DMS114 treated with DMSO at 0.1 percent for 48 hours (cell line): ENCODE measurements around the gene ZBTB32.
"Not testable (repeated sequence)": the region's sequence is repeated elsewhere in the genome, so short reads cannot be mapped to it uniquely, and the experiment has no call there.

Experiments used
- DNase-seq: peaks from one replicate; lab custom pipeline; 2025; ENCODE audit not compliant: unreplicated experiment; lab: John Stamatoyannopoulos, UW

The ZBTB32 gene

GRCh38 chr19:35719402-35720162, 15.2 kb downstream of the ZBTB32 start:
- DNase-seq, result no peak

GRCh38 chr19:35720163-35720524, 15.8 kb downstream of the ZBTB32 start:
- no peak for DNase-seq

GRCh38 chr19:35720648-35721047, 16.3 kb downstream of the ZBTB32 start:
- no peak for DNase-seq

GRCh38 chr19:35721374-35721773, 17.0 kb downstream of the ZBTB32 start:
- DNase-seq, result no peak

GRCh38 chr19:35722461-35722860, 18.1 kb downstream of the ZBTB32 start:
- no peak for DNase-seq

- no peak for DNase-seq
These were observed 18.5 kb downstream of the ZBTB32 start for GRCh38 chr19:35722897-35723296.

GRCh38 chr19:35723671-35724070, 19.3 kb downstream of the ZBTB32 start:
- DNase-seq, result no peak

GRCh38 chr19:35724132-35724531, 19.8 kb downstream of the ZBTB32 start:
- DNase-seq, result not testable (repeated sequence)

- no peak for DNase-seq
These were observed 20.2 kb downstream of the ZBTB32 start for GRCh38 chr19:35724560-35724959.

GRCh38 chr19:35725216-35725861, 21.0 kb downstream of the ZBTB32 start:
- no peak for DNase-seq

GRCh38 chr19:35727053-35727955, 22.9 kb downstream of the ZBTB32 start:
- no peak for DNase-seq

- no peak for DNase-seq
These were observed 23.8 kb downstream of the ZBTB32 start for GRCh38 chr19:35727956-35728706.

GRCh38 chr19:35729021-35729420, 24.7 kb downstream of the ZBTB32 start:
- DNase-seq, result no peak

- DNase-seq, result no peak
These were observed 25.4 kb downstream of the ZBTB32 start for GRCh38 chr19:35729763-35730162.

GRCh38 chr19:35730326-35730725, 26.0 kb downstream of the ZBTB32 start:
- no peak for DNase-seq

GRCh38 chr19:35731353-35731752, 27.0 kb downstream of the ZBTB32 start:
- DNase-seq, result no peak

- DNase-seq, result no peak
These were observed 27.5 kb downstream of the ZBTB32 start for GRCh38 chr19:35731779-35732405.

- no peak for DNase-seq
These were observed 28.3 kb downstream of the ZBTB32 start for GRCh38 chr19:35732540-35733179.

- no peak for DNase-seq
These were observed 29.1 kb downstream of the ZBTB32 start for GRCh38 chr19:35733180-35734125.
